Stimulated activated CD4-positive, alpha-beta T cell treated with anti-CD3 and anti-CD28 coated beads, TNF-alpha, amount 100 ng/mL, for 4 hours (primary cell): Measurements from ENCODE around the gene IL1RL1.
"Not testable (repeated sequence)": the region's sequence is repeated elsewhere in the genome, so short reads cannot be mapped to it uniquely, and the experiment has no call there.

Experiments used
- DNase-seq, 3 experiments: peaks; one replicate each; pipeline ENCODE4 v3.0.0-alpha.2; 2020; ENCODE audit warnings: low read depth in 3 of 3

Gene IL1RL1

GRCh38 chr2:102291319-102292075 is 19.9 kb upstream of the IL1RL1 start:
- no peak for DNase-seq

- DNase-seq: no peak
Observed at GRCh38 chr2:102294802-102295489, 16.4 kb upstream of the IL1RL1 start.

GRCh38 chr2:102295566-102295965 is 15.8 kb upstream of the IL1RL1 start:
- DNase-seq: no peak

GRCh38 chr2:102296449-102296848 is 14.9 kb upstream of the IL1RL1 start:
- no peak for DNase-seq

- no peak for DNase-seq
Observed at GRCh38 chr2:102297891-102298290, 13.5 kb upstream of the IL1RL1 start.

GRCh38 chr2:102301867-102302362 is 9.4 kb upstream of the IL1RL1 start:
- peak in 1 of 3 experiments; percentile 15 for DNase-seq

GRCh38 chr2:102302458-102302857 is 8.9 kb upstream of the IL1RL1 start:
- DNase-seq: no peak

- DNase-seq: no peak
Observed at GRCh38 chr2:102303589-102303988, 7.8 kb upstream of the IL1RL1 start.

GRCh38 chr2:102304268-102304667 is 7.1 kb upstream of the IL1RL1 start:
- DNase-seq: no peak

GRCh38 chr2:102304711-102305611 is 6.4 kb upstream of the IL1RL1 start:
- peak in 1 of 3 experiments; percentile 5 for DNase-seq

GRCh38 chr2:102306125-102306524 is 5.2 kb upstream of the IL1RL1 start:
- no peak for DNase-seq

- no peak for DNase-seq
Observed at GRCh38 chr2:102313025-102313424, 1.7 kb downstream of the IL1RL1 start.

- DNase-seq: no peak
Observed at GRCh38 chr2:102313471-102313870, 2.1 kb downstream of the IL1RL1 start.

- DNase-seq: no peak
Observed at GRCh38 chr2:102313950-102314349, 2.6 kb downstream of the IL1RL1 start.

GRCh38 chr2:102315921-102316320 is 4.6 kb downstream of the IL1RL1 start:
- DNase-seq: no peak

GRCh38 chr2:102317715-102318114 is 6.4 kb downstream of the IL1RL1 start:
- DNase-seq: no peak

GRCh38 chr2:102318437-102318836 is 7.1 kb downstream of the IL1RL1 start:
- no peak for DNase-seq

GRCh38 chr2:102321941-102322719 is 10.8 kb downstream of the IL1RL1 start:
- no peak for DNase-seq

GRCh38 chr2:102324914-102325313 is 13.6 kb downstream of the IL1RL1 start:
- DNase-seq: not testable (repeated sequence)

GRCh38 chr2:102331311-102331980 is 20.1 kb downstream of the IL1RL1 start:
- no peak for DNase-seq

GRCh38 chr2:102334486-102334885 is 23.1 kb downstream of the IL1RL1 start:
- no peak for DNase-seq
